HCT116 (cell line): Measurements from ENCODE around the gene CACNA1S. TPM values are rescaled to one million over a fixed set of nuclear protein-coding genes. Genes with fewer than 3 reads are reported as not detected.

Experiments
- ATAC-seq: fragments of 200-7000 bp; cut with Tn5 transposase; 2 replicates; pipeline ENCODE4 v1.9.1; 2020; ENCODE audit warnings: mild to moderate bottlenecking, moderate library complexity
- BruUV-seq: library from RNA; stranded (reverse); fragments of 400-500 nt; replicated peaks from 2 replicates; lab custom pipeline; 2021; lab: Mats Ljungman, UMichigan
- CTCF ChIA-PET: fragments of 300-600 bp; sonication (Branson Sonifier 250); formaldehyde crosslinking; loops from one replicate; lab custom pipeline; 2021; ENCODE audit warnings: antibody characterized with exemption; lab: Charles Lee
- POLR2A ChIA-PET: fragments of 300-600, 350-600 bp; sonication (Branson Sonifier 250); formaldehyde crosslinking; loops from one replicate; lab custom pipeline; 2021; ENCODE audit warnings: antibody characterized with exemption; lab: Charles Lee
- RAD21 ChIA-PET, 2 experiments: fragments of 300-600 bp; sonication (Branson Sonifier 250); formaldehyde crosslinking; loops; one replicate each; lab custom pipeline; 2023; ENCODE audit warnings: low total read pairs in 2 of 2; ENCODE audit not compliant: uncharacterized antibody in 2 of 2, unreplicated experiment in 2 of 2, low non-redundant PET in 1 of 2; lab: Charles Lee
- DNase-seq: peaks from one replicate; pipeline ENCODE4 v3.0.0-alpha.2; 2010; ENCODE audit warnings: low read depth, low spot score
- H2AFZ ChIP-seq: fragments of 200-600 bp; shearing (Covaris generic), sonication (generic); 2 replicates; pipeline ENCODE4 v1.6.1; 2017; ENCODE audit warnings: low read depth, mixed run types, mixed read lengths, antibody characterized with exemption, low read length; ENCODE audit not compliant: poor library complexity, severe bottlenecking
- H3K27ac ChIP-seq: 2 replicates; pipeline ENCODE4 v1.5.1; 2012; ENCODE audit warnings: low read depth, low read length
- H3K27me3 ChIP-seq: fragments of 200-600 bp; sonication (generic); 2 replicates; pipeline ENCODE4 v1.6.1; 2016; ENCODE audit warnings: mixed run types, low read length, mixed read lengths; ENCODE audit not compliant: insufficient read depth
- H3K36me3 ChIP-seq, 2 experiments: fragments of 200-500 bp in 1 of 2; fragments of 200-600 bp in 1 of 2; sonication (Bioruptor generic) in 1 of 2; sonication (generic) in 1 of 2; 2 replicates each; pipeline versions ENCODE4 v1.5.1 to v1.6.1; 2014 to 2016; ENCODE audit warnings: low read length in 2 of 2, inconsistent platforms in 1 of 2, mixed read lengths in 1 of 2, mixed run types in 1 of 2; ENCODE audit not compliant: insufficient read depth in 2 of 2, control insufficient read depth in 1 of 2
- H3K4me1 ChIP-seq, 2 experiments: fragments of 200-600 bp in 1 of 2; sonication (generic) in 1 of 2; 2 replicates each; pipeline versions ENCODE4 v1.5.1 to v1.6.1; 2012 to 2017; ENCODE audit warnings: low read length in 2 of 2, inconsistent platforms in 1 of 2, mild to moderate bottlenecking in 1 of 2, mixed read lengths in 1 of 2, mixed run types in 1 of 2, moderate library complexity in 1 of 2; ENCODE audit not compliant: insufficient read depth in 2 of 2, control insufficient read depth in 1 of 2
- H3K4me2 ChIP-seq: fragments of 200-600 bp; sonication (generic); 2 replicates; pipeline ENCODE4 v1.6.1; 2017; ENCODE audit warnings: mixed run types, low read length, mixed read lengths
- H3K4me3 ChIP-seq, 2 experiments: fragments of 200-600 bp in 1 of 2; sonication (generic) in 1 of 2; replicated peaks in 1 of 2; 2 replicates each; pipeline ENCODE4 v1.5.1; 2011 to 2016; ENCODE audit warnings: low read length in 2 of 2, control low read depth in 1 of 2, low read depth in 1 of 2, mild to moderate bottlenecking in 1 of 2, mixed read lengths in 1 of 2, mixed run types in 1 of 2
- H3K79me2 ChIP-seq: fragments of 200-600 bp; sonication (generic); 2 replicates; pipeline ENCODE4 v1.6.1; 2017; ENCODE audit warnings: mild to moderate bottlenecking, mixed run types, low read length, moderate library complexity, mixed read lengths; ENCODE audit not compliant: insufficient read depth
- H3K9ac ChIP-seq: fragments of 200-600 bp; sonication (generic); 2 replicates; pipeline ENCODE4 v1.6.1; 2016; ENCODE audit warnings: low read length, mixed read lengths
- H3K9me2 ChIP-seq: fragments of 200-600 bp; sonication (generic), shearing (Covaris generic); 2 replicates; pipeline ENCODE4 v1.6.1; 2017; ENCODE audit warnings: mixed run types, mild to moderate bottlenecking, moderate library complexity; ENCODE audit not compliant: insufficient read depth
- H3K9me3 ChIP-seq, 2 experiments: fragments of 200-500 bp in 1 of 2; fragments of 200-600 bp in 1 of 2; sonication (Bioruptor generic) in 1 of 2; sonication (generic) in 1 of 2; 2 replicates each; pipeline ENCODE4 v1.6.1; 2014 to 2017; ENCODE audit warnings: low read length in 2 of 2, mixed read lengths in 2 of 2, inconsistent platforms in 1 of 2, low read depth in 1 of 2, mild to moderate bottlenecking in 1 of 2, mixed run types in 1 of 2, moderate library complexity in 1 of 2; ENCODE audit not compliant: control insufficient read depth in 1 of 2, insufficient read depth in 1 of 2
- H4K20me1 ChIP-seq: fragments of 200-600 bp; sonication (generic), shearing (Covaris generic); 2 replicates; pipeline ENCODE4 v1.6.1; 2017; ENCODE audit warnings: mixed run types, mild to moderate bottlenecking, moderate library complexity; ENCODE audit not compliant: insufficient read depth
- ATF3 ChIP-seq: IDR thresholded peaks from 2 replicates; pipeline ENCODE4 v1.6.1; 2012
- CBX3 ChIP-seq: IDR thresholded peaks from 2 replicates; pipeline ENCODE4 v1.6.1; 2012; ENCODE audit warnings: low read depth
- CEBPB ChIP-seq: IDR thresholded peaks from 2 replicates; pipeline ENCODE4 v1.6.1; 2012; ENCODE audit warnings: low read depth
- CTCF ChIP-seq, 3 experiments: fragments of 200-600 bp in 1 of 3; sonication (generic) in 1 of 3; IDR thresholded peaks in 2 of 3; conservative IDR thresholded peaks in 1 of 3; 2 replicates each; pipeline ENCODE4 v1.5.1; 2012 to 2017; ENCODE audit warnings: low read depth in 2 of 3, low read length in 2 of 3, antibody characterized with exemption in 1 of 3, borderline replicate concordance in 1 of 3, control low read depth in 1 of 3, mild to moderate bottlenecking in 1 of 3, mixed read lengths in 1 of 3, mixed run types in 1 of 3, moderate library complexity in 1 of 3; ENCODE audit not compliant: insufficient read depth in 1 of 3
- EGR1 ChIP-seq: IDR thresholded peaks from 2 replicates; pipeline ENCODE4 v1.6.1; 2012; ENCODE audit warnings: low read depth
- ELF1 ChIP-seq: IDR thresholded peaks from 2 replicates; pipeline ENCODE4 v1.6.1; 2012; ENCODE audit warnings: low read depth, borderline replicate concordance
- EZH2 ChIP-seq: fragments of 200-600 bp; sonication (generic); IDR thresholded peaks from 2 replicates; pipeline ENCODE4 v1.6.1; 2017; ENCODE audit warnings: antibody characterized with exemption, mixed run types
- EZH2phosphoT487 ChIP-seq: fragments of 200-600 bp; IDR thresholded peaks from 2 replicates; pipeline ENCODE4 v1.6.1; 2018; ENCODE audit warnings: antibody characterized with exemption, borderline replicate concordance
- FOSL1 ChIP-seq: IDR thresholded peaks from 2 replicates; pipeline ENCODE4 v1.6.1; 2012; ENCODE audit warnings: low read depth
- JUND ChIP-seq: IDR thresholded peaks from 2 replicates; pipeline ENCODE4 v1.6.1; 2012
- MAX ChIP-seq: IDR thresholded peaks from 2 replicates; pipeline ENCODE4 v1.6.1; 2012
- POLR2A ChIP-seq: IDR thresholded peaks from 2 replicates; pipeline ENCODE4 v1.7.0; 2011; ENCODE audit warnings: borderline replicate concordance; ENCODE audit not compliant: insufficient read depth, insufficient read length; ENCODE audit errors: extremely low read depth
- POLR2AphosphoS5 ChIP-seq: IDR thresholded peaks from 2 replicates; pipeline ENCODE4 v1.6.1; 2011; ENCODE audit warnings: mild to moderate bottlenecking, low read depth, low read length, moderate library complexity
- RAD21 ChIP-seq: IDR thresholded peaks from 2 replicates; pipeline ENCODE4 v1.6.1; 2012; ENCODE audit warnings: low read depth, mild to moderate bottlenecking
- REST ChIP-seq: IDR thresholded peaks from 2 replicates; pipeline ENCODE4 v1.6.1; 2012; ENCODE audit warnings: low read depth
- SIN3A ChIP-seq: IDR thresholded peaks from 2 replicates; pipeline ENCODE4 v1.6.1; 2012; ENCODE audit warnings: low read depth
- SP1 ChIP-seq: IDR thresholded peaks from 2 replicates; pipeline ENCODE4 v1.6.1; 2012; ENCODE audit warnings: low read depth
- SRF ChIP-seq: IDR thresholded peaks from 2 replicates; pipeline ENCODE4 v1.6.1; 2012; ENCODE audit warnings: low read depth
- TCF7L2 ChIP-seq: IDR thresholded peaks from 2 replicates; pipeline ENCODE4 v1.7.0; 2011; ENCODE audit warnings: borderline replicate concordance, inconsistent platforms; ENCODE audit not compliant: insufficient read depth, insufficient read length; ENCODE audit errors: extremely low read depth
- YY1 ChIP-seq: IDR thresholded peaks from 2 replicates; pipeline ENCODE4 v1.6.1; 2011; ENCODE audit warnings: low read length, low read depth, moderate library complexity, mild to moderate bottlenecking; ENCODE audit not compliant: insufficient replicate concordance; ENCODE audit errors: extremely low read depth
- ZFX ChIP-seq: fragments of 450-650 bp; IDR thresholded peaks from 2 replicates; pipeline ENCODE4 v1.6.1; 2017
- ZNF274 ChIP-seq: fragments of 200-500 bp; sonication (Bioruptor generic); IDR thresholded peaks from 2 replicates; pipeline ENCODE4 v1.6.1; 2014; ENCODE audit warnings: mild to moderate bottlenecking, low read depth, low read length, inconsistent platforms
- intact Hi-C: fragments of 100-400 bp; cut with micrococcal nuclease; formaldehyde crosslinking; loops from 2 replicates; pipeline ENCODE4 v1.10.0; 2022
- total RNA-seq: library from RNA; stranded (reverse); gene quantifications from one replicate; pipeline ENCODE4 v1.2.1, GENCODE V29; 2021; ENCODE audit not compliant: unreplicated experiment

CACNA1S gene
- total RNA-seq, 1 experiment from 2014 or later = not detected

- peak; percentile 72 for DNase-seq
- BruUV-seq = no TSS peak
- peaks cover 17% of the 10 kb centered on the region; the same call in 1 of the 2 replicates for H3K27me3 ChIP-seq
- peak within 1 kb of the TSS; percentile 85 for H3K4me2 ChIP-seq
- no peaks in the 10 kb centered on the region for H3K9me3 ChIP-seq
- H3K36me3 ChIP-seq = no peaks in the 10 kb centered on the region
- POLR2A ChIA-PET = interaction anchor here (1.1 kb wide), 1 partner anchor 12 kb away, joined by 3 read pairs; no protein-coding TSS in a partner anchor
- peak within 1 kb of the TSS; percentile 28 to 55 for H3K4me3 ChIP-seq
- CTCF ChIA-PET = interaction anchor here (0.8 to 1.8 kb wide), 8 partner anchors 14 to 221 kb away, joined by 3 to 7 read pairs (median 4); partner anchors contain the start of gene TMEM9
- peak within 1 kb of the TSS; percentile 38 for H2AFZ ChIP-seq
- peak; percentile 88 for ATAC-seq
- H4K20me1 ChIP-seq = no peaks in the 10 kb centered on the region
- peaks cover 13 to 30% of the 10 kb centered on the region in 2 experiments for H3K4me1 ChIP-seq
- no peaks in the 10 kb centered on the region for H3K9me2 ChIP-seq
- peak within 1 kb of the TSS; percentile 42; the same call in 1 of the 2 replicates for H3K27ac ChIP-seq
- peak within 1 kb of the TSS; percentile 43 for H3K9ac ChIP-seq
- RAD21 ChIA-PET = no interaction called here
- TF ChIP-seq JUND (peak; percentile 63), EZH2 (no peak), ZFX (no peak), CBX3 (0 out of 2 replicates have a peak, but pooled peaks have one; percentile 56), CTCF (IDR thresholded peaks at IDR 0.05 in 2 of 3, conservative IDR thresholded peaks at IDR 0.05 in 1 of 3; ENCODE audit: borderline replicate concordance in 1 of 3, insufficient read depth in 1 of 3, low read depth in 2 of 3, low read length in 2 of 3) (peak in 2 of 3 experiments; percentile 39 to 46; a peak in 4 of 6 replicates), EZH2phosphoT487 (no peak), MAX (peak; percentile 49), POLR2AphosphoS5 (peak; percentile 44; the same call in 1 of the 2 replicates), SIN3A (no peak), ATF3 (no peak), TCF7L2 (no peak), RAD21 (peak; percentile 41), SP1 (peak; percentile 77), YY1 (no peak), CEBPB (no peak), POLR2A (no peak), EGR1 (no peak), ZNF274 (no peak), REST (no peak), FOSL1 (peak; percentile 80), SRF (no peak), ELF1 (no peak)
- no peaks in the 10 kb centered on the region for H3K79me2 ChIP-seq
- intact Hi-C loops = loop anchor here (2.0 kb wide), 1 partner anchor 44 kb away; no protein-coding TSS in a partner anchor
Measured at GRCh38 chr1:201126832-201127754, 14.9 kb upstream of the CACNA1S start, which contains the start of gene ASCL5. Gene ASCL5, minus strand, starts transcription at chr1:201127184. Its CDS starts 11,812 bp downstream, at chr1:201115372.
